Fibroblast of the aortic adventitia (primary cell): ENCODE results near the gene XCL2. TPM values are rescaled to one million over a fixed set of nuclear protein-coding genes. Genes with fewer than 3 reads are reported as not detected.
A peak's percentile ranks its signal among the peaks of the same experiment; 100 is the strongest.
"Not testable (repeated sequence)": the region's sequence is repeated elsewhere in the genome, so short reads cannot be mapped to it uniquely, and the experiment has no call there.

Source experiments
- DNase-seq: peaks from one replicate; pipeline ENCODE4 v3.0.0-alpha.2; 2010; ENCODE audit warnings: low read depth
- H3K4me3 ChIP-seq: 2 replicates; pipeline ENCODE4 v1.5.1; 2011; ENCODE audit warnings: low read depth, mild to moderate bottlenecking, control low read depth, low read length, moderate library complexity
- CTCF ChIP-seq: IDR thresholded peaks from 2 replicates; pipeline ENCODE4 v1.5.1; 2011; ENCODE audit warnings: mild to moderate bottlenecking, low read length, control low read depth, inconsistent platforms; ENCODE audit not compliant: insufficient read depth
- total RNA-seq: library from RNA; depleted of rRNA; stranded (reverse); fragments of >200 nt; gene quantifications from 2 replicates; pipeline ENCODE4 v1.2.3, GENCODE V29; 2012; ENCODE audit warnings: low replicate concordance

XCL2 gene
- not detected in 2 replicates for total RNA-seq

- not testable (repeated sequence) for DNase-seq, H3K4me3 ChIP-seq
Measured at GRCh38 chr1:168543840-168544498, at the start of gene XCL2. Gene XCL2 (minus strand): TSS chr1:168543997. CDS start chr1:168543964, 33 bp downstream.

GRCh38 chr1:168591641-168592250 lies 47.9 kb upstream of the XCL2 start:
- no peak overlapping the region for H3K4me3 ChIP-seq
- DNase-seq: no peak
- no peak for TF ChIP-seq CTCF

- no peak for TF ChIP-seq CTCF
- H3K4me3 ChIP-seq: no peak overlapping the region
- DNase-seq: no peak
Measured at GRCh38 chr1:168591066-168591465, 47.3 kb upstream of the XCL2 start.

GRCh38 chr1:168589167-168589566 lies 45.4 kb upstream of the XCL2 start:
- no peak for TF ChIP-seq CTCF
- H3K4me3 ChIP-seq: no peak overlapping the region
- DNase-seq: no peak

GRCh38 chr1:168585937-168586336 lies 42.1 kb upstream of the XCL2 start:
- no peak for DNase-seq
- H3K4me3 ChIP-seq: no peak overlapping the region
- no peak for TF ChIP-seq CTCF

GRCh38 chr1:168585191-168585590 lies 41.4 kb upstream of the XCL2 start:
- no peak overlapping the region for H3K4me3 ChIP-seq
- TF ChIP-seq CTCF: no peak
- DNase-seq: peak; percentile 53

- no peak for TF ChIP-seq CTCF
- DNase-seq: peak; percentile 4
- no peak overlapping the region for H3K4me3 ChIP-seq
Measured at GRCh38 chr1:168583571-168583970, 39.8 kb upstream of the XCL2 start.
